ENCODE results near the gene NUDT5. TPM values are rescaled to one million over a fixed set of nuclear protein-coding genes. Genes with fewer than 3 reads are reported as not detected.

Gene NUDT5
- total and polyA plus RNA-seq, 2 of the 8 experiments (the other 6 are each of a cell fraction or from before 2014, with no cell fraction given) = 130 to 134 TPM

DNA sequence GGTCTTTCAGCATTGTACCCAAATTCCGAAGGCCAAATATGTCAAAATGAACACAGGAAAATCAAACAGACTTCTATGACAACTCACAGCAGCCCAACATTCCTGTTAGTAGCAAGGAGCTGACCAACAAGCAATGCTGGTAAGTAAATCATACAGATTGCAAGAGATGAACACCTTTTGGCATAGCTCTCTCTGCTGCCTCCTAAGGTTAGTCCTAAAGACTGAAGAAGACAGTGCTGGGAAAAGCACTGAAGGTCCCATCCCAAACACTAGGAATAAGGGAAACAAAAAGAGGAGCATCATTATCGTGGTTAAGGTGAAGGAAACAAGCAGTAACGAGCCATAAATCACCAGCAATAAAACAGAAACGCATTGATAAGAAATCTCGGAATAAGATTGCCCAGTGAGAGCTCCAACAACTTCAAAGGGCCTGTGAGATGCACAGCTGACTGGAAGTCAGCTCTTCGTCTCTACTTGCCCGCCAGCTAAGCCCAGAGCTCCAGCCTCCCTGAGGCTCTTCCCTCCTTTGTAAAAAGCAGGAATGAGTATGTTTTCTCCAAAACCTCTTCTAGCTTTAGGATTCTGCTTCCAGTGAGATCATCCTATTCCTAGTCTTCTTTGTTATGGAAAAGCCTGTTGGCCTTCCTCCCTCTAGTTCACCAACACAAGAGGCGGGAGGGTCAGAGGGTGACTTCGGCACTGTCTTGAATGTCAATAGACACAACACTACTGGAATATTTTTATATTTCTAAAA is 15.3 kb downstream of the NUDT5 start (continued):
- TF ChIP-seq, protein P1, sequence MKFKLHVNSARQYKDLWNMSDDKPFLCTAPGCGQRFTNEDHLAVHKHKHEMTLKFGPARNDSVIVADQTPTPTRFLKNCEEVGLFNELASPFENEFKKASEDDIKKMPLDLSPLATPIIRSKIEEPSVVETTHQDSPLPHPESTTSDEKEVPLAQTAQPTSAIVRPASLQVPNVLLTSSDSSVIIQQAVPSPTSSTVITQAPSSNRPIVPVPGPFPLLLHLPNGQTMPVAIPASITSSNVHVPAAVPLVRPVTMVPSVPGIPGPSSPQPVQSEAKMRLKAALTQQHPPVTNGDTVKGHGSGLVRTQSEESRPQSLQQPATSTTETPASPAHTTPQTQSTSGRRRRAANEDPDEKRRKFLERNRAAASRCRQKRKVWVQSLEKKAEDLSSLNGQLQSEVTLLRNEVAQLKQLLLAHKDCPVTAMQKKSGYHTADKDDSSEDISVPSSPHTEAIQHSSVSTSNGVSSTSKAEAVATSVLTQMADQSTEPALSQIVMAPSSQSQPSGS (IDR thresholded peaks at IDR 0.05; ENCODE audit: low read length) = 0 out of 2 replicates have a peak, but pooled peaks have one; percentile 51
- TF ChIP-seq POLR2A (IDR thresholded peaks at IDR 0.05; ENCODE audit: control extremely low read depth in 1 of 2, low read depth in 2 of 2, low read length in 2 of 2) = peak; percentile 35 to 39; a peak in 2 of 3 replicates
- TF ChIP-seq TCF12 (IDR thresholded peaks at IDR 0.05; ENCODE audit: low read depth, low read length) = no peak
- 0 out of 2 replicates have a peak, but pooled peaks have one; percentile 65 for TF ChIP-seq JUN (IDR thresholded peaks at IDR 0.05; ENCODE audit: low read depth, low read length)
- TF ChIP-seq, protein P2, sequence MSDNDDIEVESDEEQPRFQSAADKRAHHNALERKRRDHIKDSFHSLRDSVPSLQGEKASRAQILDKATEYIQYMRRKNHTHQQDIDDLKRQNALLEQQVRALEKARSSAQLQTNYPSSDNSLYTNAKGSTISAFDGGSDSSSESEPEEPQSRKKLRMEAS (IDR thresholded peaks at IDR 0.05) = no peak
- no peak for TF ChIP-seq CBX5 (IDR thresholded peaks at IDR 0.05; ENCODE audit: low read depth, low read length)
- TF ChIP-seq HDAC6 (IDR thresholded peaks at IDR 0.05; ENCODE audit: low read depth, low read length) = no peak
- no peak for TF ChIP-seq SP4 (IDR thresholded peaks at IDR 0.05; ENCODE audit: low read length)
- TF ChIP-seq CEBPB (IDR thresholded peaks at IDR 0.05; ENCODE audit: low read depth, low read length) = no peak
- TF ChIP-seq SIX5 (IDR thresholded peaks at IDR 0.05; ENCODE audit: low read depth, low read length) = no peak
- no peak for TF ChIP-seq GTF2F1 (IDR thresholded peaks at IDR 0.05; ENCODE audit: borderline replicate concordance, low read depth, low read length)
- TF ChIP-seq KDM1A (IDR thresholded peaks at IDR 0.05; ENCODE audit: borderline replicate concordance, low read length) = no peak
- no peak for TF ChIP-seq RXRA (IDR thresholded peaks at IDR 0.05; ENCODE audit: insufficient read depth, low read depth, low read length)
- 0 out of 2 replicates have a peak, but pooled peaks have one; percentile 39 for TF ChIP-seq TAF1 (IDR thresholded peaks at IDR 0.05; ENCODE audit: low read depth, low read length)
- no peak for TF ChIP-seq BCL11A (IDR thresholded peaks at IDR 0.05; ENCODE audit: low read depth in 2 of 2, low read length in 2 of 2)
- TF ChIP-seq, protein P3, sequence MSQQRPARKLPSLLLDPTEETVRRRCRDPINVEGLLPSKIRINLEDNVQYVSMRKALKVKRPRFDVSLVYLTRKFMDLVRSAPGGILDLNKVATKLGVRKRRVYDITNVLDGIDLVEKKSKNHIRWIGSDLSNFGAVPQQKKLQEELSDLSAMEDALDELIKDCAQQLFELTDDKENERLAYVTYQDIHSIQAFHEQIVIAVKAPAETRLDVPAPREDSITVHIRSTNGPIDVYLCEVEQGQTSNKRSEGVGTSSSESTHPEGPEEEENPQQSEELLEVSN (IDR thresholded peaks at IDR 0.05) = no peak
- no peak for TF ChIP-seq TEAD4 (IDR thresholded peaks at IDR 0.05; ENCODE audit: low read depth, low read length)
- no peak for TF ChIP-seq SRF (IDR thresholded peaks at IDR 0.05; ENCODE audit: low read depth, low read length)
- no peak for TF ChIP-seq RNF2 (IDR thresholded peaks at IDR 0.05; ENCODE audit: borderline replicate concordance, low read depth, low read length, missing control alignments, poor library complexity, severe bottlenecking)
- TF ChIP-seq SIRT6 (IDR thresholded peaks at IDR 0.05; ENCODE audit: low read length) = no peak

All from H1 (cell line).